Measurements from ENCODE around the gene MEX3A.

MEX3A gene

GRCh38 chr1:156081180-156081916, 917 bp downstream of the MEX3A start:
- no peak for FAIRE-seq
- TF ChIP-seq POLR2A (IDR thresholded peaks at IDR 0.05; ENCODE audit: low read depth, low read length) (no peak), TAF1 (IDR thresholded peaks at IDR 0.05; ENCODE audit: borderline replicate concordance, low read depth, low read length) (no peak), POLR2AphosphoS5 (IDR thresholded peaks at IDR 0.05; ENCODE audit: low read depth, low read length) (no peak)
- DNase-seq (ENCODE audit: insufficient read length), result no peak

GRCh38 chr1:156080863-156081179, 1.4 kb downstream of the MEX3A start:
- FAIRE-seq (no peak), DNase-seq (ENCODE audit: insufficient read length) (no peak)
- TF ChIP-seq POLR2AphosphoS5 (IDR thresholded peaks at IDR 0.05; ENCODE audit: low read depth, low read length) (no peak), POLR2A (IDR thresholded peaks at IDR 0.05; ENCODE audit: low read depth, low read length) (no peak), TAF1 (IDR thresholded peaks at IDR 0.05; ENCODE audit: borderline replicate concordance, low read depth, low read length) (no peak)

- DNase-seq (ENCODE audit: insufficient read length) (no peak), FAIRE-seq (no peak)
- TF ChIP-seq POLR2A (IDR thresholded peaks at IDR 0.05; ENCODE audit: low read depth, low read length), result no peak
- TF ChIP-seq POLR2AphosphoS5 (IDR thresholded peaks at IDR 0.05; ENCODE audit: low read depth, low read length), result no peak
- no peak for TF ChIP-seq TAF1 (IDR thresholded peaks at IDR 0.05; ENCODE audit: borderline replicate concordance, low read depth, low read length)
Measured at GRCh38 chr1:156080241-156080862, 1.9 kb downstream of the MEX3A start.

- FAIRE-seq, result no peak
- DNase-seq (ENCODE audit: insufficient read length), result no peak
- TF ChIP-seq POLR2AphosphoS5 (IDR thresholded peaks at IDR 0.05; ENCODE audit: low read depth, low read length) (no peak), TAF1 (IDR thresholded peaks at IDR 0.05; ENCODE audit: borderline replicate concordance, low read depth, low read length) (no peak), POLR2A (IDR thresholded peaks at IDR 0.05; ENCODE audit: low read depth, low read length) (no peak)
Measured at GRCh38 chr1:156079762-156080161, 2.5 kb downstream of the MEX3A start.

- no peak for FAIRE-seq
- DNase-seq (ENCODE audit: insufficient read length), result no peak
- TF ChIP-seq POLR2A (IDR thresholded peaks at IDR 0.05; ENCODE audit: low read depth, low read length) (no peak), POLR2AphosphoS5 (IDR thresholded peaks at IDR 0.05; ENCODE audit: low read depth, low read length) (no peak), TAF1 (IDR thresholded peaks at IDR 0.05; ENCODE audit: borderline replicate concordance, low read depth, low read length) (no peak)
Measured at GRCh38 chr1:156078728-156079127, 3.5 kb downstream of the MEX3A start.

GRCh38 chr1:156077430-156077760, 4.9 kb downstream of the MEX3A start:
- FAIRE-seq (no peak), DNase-seq (ENCODE audit: insufficient read length) (no peak)
- TF ChIP-seq POLR2A (IDR thresholded peaks at IDR 0.05; ENCODE audit: low read depth, low read length), result no peak
- TF ChIP-seq POLR2AphosphoS5 (IDR thresholded peaks at IDR 0.05; ENCODE audit: low read depth, low read length), result no peak
- no peak for TF ChIP-seq TAF1 (IDR thresholded peaks at IDR 0.05; ENCODE audit: borderline replicate concordance, low read depth, low read length)

- TF ChIP-seq POLR2A (IDR thresholded peaks at IDR 0.05; ENCODE audit: low read depth, low read length) (peak; percentile 69; the same call in 1 of the 2 replicates), POLR2AphosphoS5 (IDR thresholded peaks at IDR 0.05; ENCODE audit: low read depth, low read length) (no peak), TAF1 (IDR thresholded peaks at IDR 0.05; ENCODE audit: borderline replicate concordance, low read depth, low read length) (0 out of 2 replicates have a peak, but pooled peaks have one; percentile 37)
- FAIRE-seq, result peak; percentile 46
- peak; percentile 85 for DNase-seq (ENCODE audit: insufficient read length)
Measured at GRCh38 chr1:156076609-156077429, 5.4 kb downstream of the MEX3A start.

- TF ChIP-seq POLR2AphosphoS5 (IDR thresholded peaks at IDR 0.05; ENCODE audit: low read depth, low read length), result no peak
- TF ChIP-seq POLR2A (IDR thresholded peaks at IDR 0.05; ENCODE audit: low read depth, low read length), result no peak
- no peak for TF ChIP-seq TAF1 (IDR thresholded peaks at IDR 0.05; ENCODE audit: borderline replicate concordance, low read depth, low read length)
- no peak for DNase-seq (ENCODE audit: insufficient read length)
- no peak for FAIRE-seq
Measured at GRCh38 chr1:156075775-156076204, 6.5 kb downstream of the MEX3A start.

- TF ChIP-seq POLR2AphosphoS5 (IDR thresholded peaks at IDR 0.05; ENCODE audit: low read depth, low read length), result no peak
- no peak for TF ChIP-seq TAF1 (IDR thresholded peaks at IDR 0.05; ENCODE audit: borderline replicate concordance, low read depth, low read length)
- TF ChIP-seq POLR2A (IDR thresholded peaks at IDR 0.05; ENCODE audit: low read depth, low read length), result no peak
- DNase-seq (ENCODE audit: insufficient read length), result no peak
- FAIRE-seq, result no peak
Measured at GRCh38 chr1:156075162-156075561, 7.1 kb downstream of the MEX3A start.

- no peak for DNase-seq (ENCODE audit: insufficient read length)
- no peak for FAIRE-seq
- TF ChIP-seq TAF1 (IDR thresholded peaks at IDR 0.05; ENCODE audit: borderline replicate concordance, low read depth, low read length), result no peak
- no peak for TF ChIP-seq POLR2AphosphoS5 (IDR thresholded peaks at IDR 0.05; ENCODE audit: low read depth, low read length)
- no peak for TF ChIP-seq POLR2A (IDR thresholded peaks at IDR 0.05; ENCODE audit: low read depth, low read length)
Measured at GRCh38 chr1:156074661-156075060, 7.6 kb downstream of the MEX3A start.

GRCh38 chr1:156073740-156074139, 8.5 kb downstream of the MEX3A start:
- FAIRE-seq (no peak), DNase-seq (ENCODE audit: insufficient read length) (no peak)
- TF ChIP-seq POLR2AphosphoS5 (IDR thresholded peaks at IDR 0.05; ENCODE audit: low read depth, low read length) (no peak), TAF1 (IDR thresholded peaks at IDR 0.05; ENCODE audit: borderline replicate concordance, low read depth, low read length) (no peak), POLR2A (IDR thresholded peaks at IDR 0.05; ENCODE audit: low read depth, low read length) (no peak)

Measured in GM12892 (cell line).